ENCODE results near the gene OSBPL10. TPM values are rescaled to one million over a fixed set of nuclear protein-coding genes. Genes with fewer than 3 reads are reported as not detected.
"Not testable (repeated sequence)": the region's sequence is repeated elsewhere in the genome, so short reads cannot be mapped to it uniquely, and the experiment has no call there.

OSBPL10 gene
- total RNA-seq, 2 experiments from 2014 or later, result 0.09 to 0.22 TPM

GRCh38 chr3:31878231-31878838 lies 102.7 kb downstream of the OSBPL10 start:
- POLR2A ChIA-PET, result interaction anchor here (0.6 kb wide), 1 partner anchor 21 kb away, joined by 4 read pairs; no protein-coding TSS in a partner anchor
- Mint-ChIP-seq H3K4me1 (no peaks in the 10 kb centered on the region), H3K27me3 (no peaks in the 10 kb centered on the region), H3K4me3 (no peak overlapping the region), H3K9me3 (no peaks in the 10 kb centered on the region), H3K27ac (no peak overlapping the region), H3K36me3 (no peaks in the 10 kb centered on the region)
- no peak for ATAC-seq (ENCODE audit: low read depth)
- DNase-seq, result no peak

GRCh38 chr3:31876331-31876730 lies 104.7 kb downstream of the OSBPL10 start:
- POLR2A ChIA-PET, result no interaction called here
- H3K27ac Mint-ChIP-seq, result no peak overlapping the region
- no peak overlapping the region for H3K4me3 Mint-ChIP-seq
- H3K4me1 Mint-ChIP-seq, result no peaks in the 10 kb centered on the region
- ATAC-seq (ENCODE audit: low read depth) (no peak), DNase-seq (no peak)
- no peaks in the 10 kb centered on the region for H3K27me3 Mint-ChIP-seq
- H3K36me3 Mint-ChIP-seq, result no peaks in the 10 kb centered on the region
- no peaks in the 10 kb centered on the region for H3K9me3 Mint-ChIP-seq

- H3K36me3 Mint-ChIP-seq, result no peaks in the 10 kb centered on the region
- no peaks in the 10 kb centered on the region for H3K27me3 Mint-ChIP-seq
- DNase-seq, result no peak
- ATAC-seq (ENCODE audit: low read depth), result no peak
- no peak overlapping the region for H3K4me3 Mint-ChIP-seq
- no peaks in the 10 kb centered on the region for H3K4me1 Mint-ChIP-seq
- POLR2A ChIA-PET, result no interaction called here
- no peak overlapping the region for H3K27ac Mint-ChIP-seq
- no peaks in the 10 kb centered on the region for H3K9me3 Mint-ChIP-seq
Observed at GRCh38 chr3:31875437-31875836, 105.6 kb downstream of the OSBPL10 start.

GRCh38 chr3:31873254-31873820 lies 107.7 kb downstream of the OSBPL10 start:
- ATAC-seq (ENCODE audit: low read depth) (no peak), DNase-seq (no peak)
- POLR2A ChIA-PET, result no interaction called here
- Mint-ChIP-seq H3K36me3 (no peaks in the 10 kb centered on the region), H3K27me3 (no peaks in the 10 kb centered on the region), H3K4me3 (no peak overlapping the region), H3K4me1 (no peaks in the 10 kb centered on the region), H3K9me3 (no peaks in the 10 kb centered on the region), H3K27ac (no peak overlapping the region)

GRCh38 chr3:31871939-31872507 lies 109.0 kb downstream of the OSBPL10 start:
- Mint-ChIP-seq H3K36me3 (no peaks in the 10 kb centered on the region), H3K27me3 (peaks cover under 1% of the 10 kb centered on the region), H3K9me3 (no peaks in the 10 kb centered on the region), H3K4me3 (no peak overlapping the region), H3K4me1 (no peaks in the 10 kb centered on the region), H3K27ac (no peak overlapping the region)
- no peak for DNase-seq
- no peak for ATAC-seq (ENCODE audit: low read depth)
- POLR2A ChIA-PET, result interaction anchor here (0.7 kb wide), 1 partner anchor 8 kb away, joined by 3 read pairs; no protein-coding TSS in a partner anchor

GRCh38 chr3:31870111-31870510 lies 111.0 kb downstream of the OSBPL10 start:
- H3K27me3 Mint-ChIP-seq; POLR2A ChIA-PET; H3K9me3 Mint-ChIP-seq; H3K36me3 Mint-ChIP-seq; H3K4me1 Mint-ChIP-seq; ATAC-seq (ENCODE audit: low read depth); H3K4me3 Mint-ChIP-seq; H3K27ac Mint-ChIP-seq; DNase-seq: not testable (repeated sequence)

- Mint-ChIP-seq H3K36me3 (no peaks in the 10 kb centered on the region), H3K27ac (no peak overlapping the region), H3K4me3 (no peak overlapping the region), H3K9me3 (no peaks in the 10 kb centered on the region), H3K27me3 (peaks cover 3% of the 10 kb centered on the region), H3K4me1 (no peaks in the 10 kb centered on the region)
- DNase-seq, result no peak
- POLR2A ChIA-PET, result no interaction called here
- no peak for ATAC-seq (ENCODE audit: low read depth)
Observed at GRCh38 chr3:31868236-31868635, 112.8 kb downstream of the OSBPL10 start.

- Mint-ChIP-seq H3K27ac (no peak overlapping the region), H3K9me3 (no peaks in the 10 kb centered on the region), H3K27me3 (peaks cover 3% of the 10 kb centered on the region), H3K36me3 (no peaks in the 10 kb centered on the region), H3K4me1 (no peaks in the 10 kb centered on the region), H3K4me3 (no peak overlapping the region)
- no peak for DNase-seq
- POLR2A ChIA-PET, result no interaction called here
- no peak for ATAC-seq (ENCODE audit: low read depth)
Observed at GRCh38 chr3:31862666-31863279, 118.3 kb downstream of the OSBPL10 start.

GRCh38 chr3:31861826-31862225 lies 119.2 kb downstream of the OSBPL10 start:
- POLR2A ChIA-PET, result no interaction called here
- ATAC-seq (ENCODE audit: low read depth) (no peak), DNase-seq (no peak)
- H3K27me3 Mint-ChIP-seq, result peaks cover under 1% of the 10 kb centered on the region
- no peaks in the 10 kb centered on the region for H3K36me3 Mint-ChIP-seq
- no peak overlapping the region for H3K27ac Mint-ChIP-seq
- no peaks in the 10 kb centered on the region for H3K9me3 Mint-ChIP-seq
- H3K4me1 Mint-ChIP-seq, result no peaks in the 10 kb centered on the region
- H3K4me3 Mint-ChIP-seq, result no peak overlapping the region

GRCh38 chr3:31860642-31861041 lies 120.4 kb downstream of the OSBPL10 start:
- DNase-seq; H3K9me3 Mint-ChIP-seq; ATAC-seq (ENCODE audit: low read depth); H3K27me3 Mint-ChIP-seq; POLR2A ChIA-PET; H3K27ac Mint-ChIP-seq; H3K4me3 Mint-ChIP-seq; H3K36me3 Mint-ChIP-seq; H3K4me1 Mint-ChIP-seq: not testable (repeated sequence)

- Mint-ChIP-seq H3K27ac (no peak overlapping the region), H3K4me1 (no peaks in the 10 kb centered on the region)
Observed at GRCh38 chr3:31859245-31859644, 121.8 kb downstream of the OSBPL10 start.

GRCh38 chr3:31858439-31858838 lies 122.6 kb downstream of the OSBPL10 start:
- ATAC-seq (ENCODE audit: low read depth), result no peak

More at GRCh38 chr3:31859245-31859644, 121.8 kb downstream of the OSBPL10 start:
- no peak for ATAC-seq (ENCODE audit: low read depth)
- POLR2A ChIA-PET, result no interaction called here
- H3K27me3 Mint-ChIP-seq, result no peaks in the 10 kb centered on the region
- DNase-seq, result no peak
- no peaks in the 10 kb centered on the region for H3K9me3 Mint-ChIP-seq
- no peak overlapping the region for H3K4me3 Mint-ChIP-seq
- H3K36me3 Mint-ChIP-seq, result no peaks in the 10 kb centered on the region

GRCh38 chr3:31853580-31853979 lies 127.5 kb downstream of the OSBPL10 start:
- H3K27me3 Mint-ChIP-seq, result no peaks in the 10 kb centered on the region
- DNase-seq (no peak), ATAC-seq (ENCODE audit: low read depth) (no peak)
- no peak overlapping the region for H3K4me3 Mint-ChIP-seq
- H3K27ac Mint-ChIP-seq, result no peak overlapping the region
- POLR2A ChIA-PET, result no interaction called here
- H3K9me3 Mint-ChIP-seq, result no peaks in the 10 kb centered on the region
- peaks cover 1% of the 10 kb centered on the region for H3K4me1 Mint-ChIP-seq
- H3K36me3 Mint-ChIP-seq, result no peaks in the 10 kb centered on the region

More at GRCh38 chr3:31858439-31858838, 122.6 kb downstream of the OSBPL10 start:
- Mint-ChIP-seq H3K36me3 (no peaks in the 10 kb centered on the region), H3K9me3 (no peaks in the 10 kb centered on the region), H3K4me3 (no peak overlapping the region), H3K4me1 (peaks cover 1% of the 10 kb centered on the region), H3K27me3 (no peaks in the 10 kb centered on the region), H3K27ac (no peak overlapping the region)
- DNase-seq, result no peak
- POLR2A ChIA-PET, result no interaction called here

- H3K9me3 Mint-ChIP-seq, result no peaks in the 10 kb centered on the region
- no peaks in the 10 kb centered on the region for H3K27me3 Mint-ChIP-seq
- no peak overlapping the region for H3K27ac Mint-ChIP-seq
- no peak overlapping the region for H3K4me3 Mint-ChIP-seq
- DNase-seq, result no peak
- ATAC-seq (ENCODE audit: low read depth), result no peak
- peaks cover 1% of the 10 kb centered on the region for H3K4me1 Mint-ChIP-seq
- H3K36me3 Mint-ChIP-seq, result no peaks in the 10 kb centered on the region
- POLR2A ChIA-PET, result no interaction called here
Observed at GRCh38 chr3:31851278-31851677, 129.8 kb downstream of the OSBPL10 start.
